Measurements from ENCODE around the gene TSPAN17.

Gene TSPAN17

DNA sequence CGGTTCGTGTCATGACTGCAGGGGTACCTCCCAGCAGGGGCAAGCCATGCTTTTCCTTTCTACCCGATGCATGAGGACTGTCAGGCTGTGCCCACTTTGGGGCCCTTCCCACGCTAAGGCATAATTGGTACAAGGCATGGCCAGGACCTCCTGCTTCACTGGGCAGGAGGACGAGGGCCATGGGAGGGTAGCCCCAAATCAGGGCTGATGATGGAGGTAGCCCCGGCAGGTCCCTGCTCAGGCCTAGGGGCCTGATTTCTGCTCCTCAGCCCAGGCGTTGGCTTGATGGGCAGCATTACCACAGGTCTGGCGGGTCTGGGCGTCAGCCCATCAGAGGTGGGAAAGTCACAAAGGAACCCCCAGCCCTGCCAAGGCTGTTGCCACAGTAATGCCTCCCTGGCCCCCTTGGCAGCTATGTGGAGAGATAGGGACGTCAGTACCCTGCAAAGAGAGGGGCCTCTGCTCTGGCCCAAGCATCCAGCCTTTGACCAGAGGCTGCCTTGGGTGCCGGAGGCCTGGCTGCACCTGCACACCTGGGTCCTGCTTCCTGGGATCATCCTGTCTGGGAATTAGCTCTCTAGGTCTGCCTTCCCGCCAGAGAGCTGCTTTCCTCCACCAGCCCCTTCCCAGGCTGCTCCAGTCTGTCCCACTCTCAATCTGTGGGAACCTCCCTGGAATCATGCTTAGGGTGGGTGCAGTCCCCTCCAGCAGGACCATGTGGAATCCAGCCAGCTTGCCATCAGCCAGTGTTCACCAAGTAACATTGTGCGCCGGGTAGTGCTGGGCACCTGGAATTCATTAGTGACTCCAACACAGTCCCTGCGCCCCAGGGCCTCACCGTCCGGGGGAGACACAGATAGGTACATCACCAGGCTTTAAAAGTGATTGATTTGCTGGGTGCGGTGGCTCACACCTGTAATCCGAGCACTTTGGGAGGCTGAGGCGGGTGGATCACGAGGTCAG lies 15.4 kb downstream of the TSPAN17 start:
- TF ChIP-seq, protein P1, sequence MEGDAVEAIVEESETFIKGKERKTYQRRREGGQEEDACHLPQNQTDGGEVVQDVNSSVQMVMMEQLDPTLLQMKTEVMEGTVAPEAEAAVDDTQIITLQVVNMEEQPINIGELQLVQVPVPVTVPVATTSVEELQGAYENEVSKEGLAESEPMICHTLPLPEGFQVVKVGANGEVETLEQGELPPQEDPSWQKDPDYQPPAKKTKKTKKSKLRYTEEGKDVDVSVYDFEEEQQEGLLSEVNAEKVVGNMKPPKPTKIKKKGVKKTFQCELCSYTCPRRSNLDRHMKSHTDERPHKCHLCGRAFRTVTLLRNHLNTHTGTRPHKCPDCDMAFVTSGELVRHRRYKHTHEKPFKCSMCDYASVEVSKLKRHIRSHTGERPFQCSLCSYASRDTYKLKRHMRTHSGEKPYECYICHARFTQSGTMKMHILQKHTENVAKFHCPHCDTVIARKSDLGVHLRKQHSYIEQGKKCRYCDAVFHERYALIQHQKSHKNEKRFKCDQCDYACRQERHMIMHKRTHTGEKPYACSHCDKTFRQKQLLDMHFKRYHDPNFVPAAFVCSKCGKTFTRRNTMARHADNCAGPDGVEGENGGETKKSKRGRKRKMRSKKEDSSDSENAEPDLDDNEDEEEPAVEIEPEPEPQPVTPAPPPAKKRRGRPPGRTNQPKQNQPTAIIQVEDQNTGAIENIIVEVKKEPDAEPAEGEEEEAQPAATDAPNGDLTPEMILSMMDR (IDR thresholded peaks at IDR 0.05; ENCODE audit: low read depth, low read length, missing control alignments) = no peak
- DNase-seq (ENCODE audit: low read depth) = no peak
- no peak overlapping the region for H3K4me3 ChIP-seq (ENCODE audit: low read depth, low read length)
- in situ Hi-C loops (cut with HindIII; ENCODE audit: low sequenced_read_pairs) = no loop called here

DNA sequence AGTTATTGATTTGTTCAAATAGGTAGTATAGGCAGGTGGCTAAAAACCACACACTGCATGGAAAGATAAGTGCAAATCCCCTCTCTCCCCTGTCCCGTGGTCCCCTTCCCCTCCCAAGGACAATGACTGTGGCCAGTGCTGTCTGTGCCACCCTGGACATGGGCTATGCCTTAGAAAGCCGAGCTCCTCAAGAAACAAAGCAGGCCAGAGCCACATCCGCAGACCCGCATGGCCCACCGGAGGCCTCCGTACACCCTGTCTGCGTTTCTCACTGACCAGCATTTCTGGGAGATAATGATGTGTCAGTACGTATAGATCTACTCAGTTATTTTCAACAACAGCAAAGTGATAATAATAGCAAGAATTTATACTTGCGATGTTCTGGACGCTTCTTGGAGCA lies 16.3 kb downstream of the TSPAN17 start:
- H3K4me3 ChIP-seq (ENCODE audit: low read depth, low read length) = no peak overlapping the region
- no peak for DNase-seq (ENCODE audit: low read depth)
- TF ChIP-seq, protein P1 (IDR thresholded peaks at IDR 0.05; ENCODE audit: low read depth, low read length, missing control alignments) = no peak
- in situ Hi-C loops (cut with HindIII; ENCODE audit: low sequenced_read_pairs) = no loop called here

DNA sequence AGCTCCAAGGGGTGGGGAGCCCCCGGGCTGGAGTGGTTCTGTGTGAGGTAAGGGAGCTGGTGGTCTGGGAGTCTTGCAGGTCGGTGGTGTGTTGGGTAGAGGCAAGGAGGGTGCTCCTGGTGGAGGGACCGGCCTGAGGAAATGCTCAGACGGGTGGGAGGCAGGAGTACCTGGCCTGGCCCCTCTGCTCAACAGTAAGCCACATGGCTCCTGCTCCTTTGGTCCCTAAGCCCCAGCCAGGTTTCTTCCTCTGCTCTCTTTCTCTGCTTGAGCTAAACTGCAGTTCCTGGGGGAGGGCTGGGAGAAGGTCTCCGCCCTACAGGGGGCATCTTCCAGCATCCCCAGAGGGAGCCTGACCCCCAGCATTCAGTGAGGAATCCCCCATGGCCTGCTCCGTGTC lies 17.2 kb downstream of the TSPAN17 start:
- DNase-seq (ENCODE audit: low read depth) = no peak
- TF ChIP-seq, protein P1 (IDR thresholded peaks at IDR 0.05; ENCODE audit: low read depth, low read length, missing control alignments) = no peak
- in situ Hi-C loops (cut with HindIII; ENCODE audit: low sequenced_read_pairs) = no loop called here
- H3K4me3 ChIP-seq (ENCODE audit: low read depth, low read length) = no peak overlapping the region

DNA sequence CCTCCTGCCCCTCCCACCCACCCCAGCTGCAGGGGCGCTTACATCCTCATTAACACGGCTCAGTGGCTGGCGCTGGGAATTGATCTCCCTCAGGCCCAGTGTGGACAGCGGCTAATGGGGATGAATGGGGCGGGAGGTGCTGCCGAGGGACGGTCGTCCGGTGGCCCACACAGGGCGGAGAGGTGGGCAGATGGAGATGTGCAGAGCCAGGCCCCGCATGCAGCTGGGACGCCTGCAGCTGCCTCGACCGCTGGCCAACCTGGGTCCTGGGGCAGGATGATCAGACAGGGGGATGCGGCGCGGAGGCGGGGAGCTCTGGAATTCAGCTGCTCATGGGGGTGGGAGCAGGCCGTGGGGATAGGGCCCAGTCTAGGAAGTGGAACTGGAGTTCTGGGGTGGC lies 17.6 kb downstream of the TSPAN17 start:
- TF ChIP-seq, protein P1 (IDR thresholded peaks at IDR 0.05; ENCODE audit: low read depth, low read length, missing control alignments) = no peak
- no peak overlapping the region for H3K4me3 ChIP-seq (ENCODE audit: low read depth, low read length)
- in situ Hi-C loops (cut with HindIII; ENCODE audit: low sequenced_read_pairs) = no loop called here
- DNase-seq (ENCODE audit: low read depth) = no peak

DNA sequence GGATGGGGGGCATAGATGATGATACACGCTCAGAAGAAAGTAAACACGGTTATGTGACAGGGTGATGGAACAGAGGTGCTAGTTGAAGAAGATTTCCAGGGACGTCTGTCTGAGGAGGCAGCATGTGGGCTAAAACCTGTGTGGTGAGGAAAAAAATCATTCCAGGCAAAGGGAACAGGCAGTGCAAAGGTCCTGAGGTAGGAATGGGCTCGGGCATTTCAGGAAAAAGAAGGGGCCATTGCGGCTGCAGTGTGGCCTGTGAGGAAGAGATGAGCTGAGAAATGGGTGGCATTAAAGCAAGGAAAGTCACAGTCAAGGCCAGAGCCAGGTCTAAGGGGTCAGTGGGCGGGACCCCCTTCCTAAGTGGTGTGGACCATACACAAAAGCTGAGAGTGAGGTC lies 18.2 kb downstream of the TSPAN17 start:
- no peak for DNase-seq (ENCODE audit: low read depth)
- TF ChIP-seq, protein P1 (IDR thresholded peaks at IDR 0.05; ENCODE audit: low read depth, low read length, missing control alignments) = no peak
- no peak overlapping the region for H3K4me3 ChIP-seq (ENCODE audit: low read depth, low read length)
- in situ Hi-C loops (cut with HindIII; ENCODE audit: low sequenced_read_pairs) = no loop called here

DNA sequence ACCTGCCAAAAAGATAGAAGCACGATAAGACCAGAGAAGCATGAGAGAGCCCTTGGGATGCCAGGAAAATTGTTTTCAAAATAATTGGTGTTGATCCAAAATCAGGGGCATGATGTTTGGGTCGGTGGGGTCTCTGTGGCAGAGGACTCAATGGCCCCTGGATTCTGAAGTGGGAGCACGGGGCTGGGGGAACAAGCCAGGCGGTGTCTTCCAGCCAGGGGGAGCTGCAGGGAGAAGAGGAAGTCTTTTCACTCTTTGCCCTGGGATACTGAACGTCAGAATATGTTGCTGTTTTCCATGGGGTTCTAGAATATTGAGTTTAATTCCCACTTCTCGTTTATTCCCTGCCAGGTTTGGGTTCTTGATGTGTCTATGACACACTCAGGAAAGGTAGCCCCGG lies 20.4 kb downstream of the TSPAN17 start:
- TF ChIP-seq, protein P1 (IDR thresholded peaks at IDR 0.05; ENCODE audit: low read depth, low read length, missing control alignments) = no peak
- in situ Hi-C loops (cut with HindIII; ENCODE audit: low sequenced_read_pairs) = no loop called here
- DNase-seq (ENCODE audit: low read depth) = no peak
- no peak overlapping the region for H3K4me3 ChIP-seq (ENCODE audit: low read depth, low read length)

Data from astrocyte of the cerebellum (primary cell).